H9 (cell line): ENCODE data around the gene WDR33. TPM values are rescaled to one million over a fixed set of nuclear protein-coding genes. Genes with fewer than 3 reads are reported as not detected.

Source experiments
- DNase-seq: peaks from one replicate; pipeline ENCODE4 v3.0.0-alpha.2; 2017
- H2AFZ ChIP-seq: one replicate; pipeline ENCODE4 v1.6.1; 2013; ENCODE audit warnings: mild to moderate bottlenecking, low read length, control low read depth, moderate library complexity
- H2AK5ac ChIP-seq: 2 replicates; pipeline ENCODE4 v1.6.1; 2013; ENCODE audit warnings: low read length, control low read depth, mixed read lengths; ENCODE audit not compliant: insufficient read length
- H2BK120ac ChIP-seq: one replicate; pipeline ENCODE4 v1.6.1; 2013; ENCODE audit warnings: low read depth, mild to moderate bottlenecking, low read length, control low read depth, inconsistent platforms; ENCODE audit not compliant: poor library complexity, severe bottlenecking
- H2BK12ac ChIP-seq: 2 replicates; pipeline ENCODE4 v1.6.1; 2013; ENCODE audit warnings: low read length, control low read depth, mixed read lengths, low read depth; ENCODE audit not compliant: insufficient read length
- H2BK15ac ChIP-seq: 2 replicates; pipeline ENCODE4 v1.6.1; 2013; ENCODE audit warnings: low read depth, low read length, control low read depth
- H2BK20ac ChIP-seq: one replicate; pipeline ENCODE4 v1.6.1; 2013; ENCODE audit warnings: low read depth, mild to moderate bottlenecking, low read length, control low read depth, inconsistent platforms; ENCODE audit not compliant: poor library complexity, severe bottlenecking
- H2BK5ac ChIP-seq: 2 replicates; pipeline ENCODE4 v1.6.1; 2013; ENCODE audit warnings: low read length, control low read depth, mixed read lengths; ENCODE audit not compliant: insufficient read length
- H3K14ac ChIP-seq: 2 replicates; pipeline ENCODE4 v1.6.1; 2013; ENCODE audit warnings: low read length, control low read depth; ENCODE audit not compliant: insufficient read depth
- H3K18ac ChIP-seq: 2 replicates; pipeline ENCODE4 v1.6.1; 2013; ENCODE audit warnings: low read depth, mild to moderate bottlenecking, mixed read lengths, low read length, control low read depth; ENCODE audit not compliant: insufficient read length
- H3K23ac ChIP-seq: 2 replicates; pipeline ENCODE4 v1.6.1; 2013; ENCODE audit warnings: low read length, control low read depth, mixed read lengths, low read depth; ENCODE audit not compliant: insufficient read length
- H3K23me2 ChIP-seq: 2 replicates; pipeline ENCODE4 v1.6.1; 2013; ENCODE audit warnings: low read depth, mild to moderate bottlenecking, mixed read lengths, low read length, control low read depth; ENCODE audit not compliant: insufficient read length, poor library complexity, severe bottlenecking
- H3K27ac ChIP-seq: 2 replicates; pipeline ENCODE4 v1.5.1; 2013; ENCODE audit warnings: low read length, control low read depth, mixed read lengths, low read depth; ENCODE audit not compliant: insufficient read length
- H3K27me3 ChIP-seq: 2 replicates; pipeline ENCODE4 v1.6.1; 2013; ENCODE audit warnings: low read length, control low read depth, inconsistent platforms; ENCODE audit not compliant: insufficient read depth
- H3K4ac ChIP-seq: 2 replicates; pipeline ENCODE4 v1.6.1; 2013; ENCODE audit warnings: low read depth, mild to moderate bottlenecking, control low read depth, inconsistent platforms, low read length, moderate library complexity
- H3K4me1 ChIP-seq: 2 replicates; pipeline ENCODE4 v1.6.1; 2013; ENCODE audit warnings: low read length, control low read depth, inconsistent platforms; ENCODE audit not compliant: insufficient read depth
- H3K4me2 ChIP-seq: 2 replicates; pipeline ENCODE4 v1.6.1; 2013; ENCODE audit warnings: low read length, control low read depth, mixed read lengths; ENCODE audit not compliant: insufficient read length, insufficient read depth
- H3K56ac ChIP-seq: 2 replicates; pipeline ENCODE4 v1.6.1; 2013; ENCODE audit warnings: low read depth, mild to moderate bottlenecking, mixed read lengths, low read length, control low read depth; ENCODE audit not compliant: insufficient read length
- H3K79me1 ChIP-seq: 2 replicates; pipeline ENCODE4 v1.6.1; 2013; ENCODE audit warnings: low read depth, mild to moderate bottlenecking, moderate library complexity, low read length, control low read depth, inconsistent platforms; ENCODE audit not compliant: insufficient read depth, poor library complexity, severe bottlenecking
- H3K79me2 ChIP-seq: 2 replicates; pipeline ENCODE4 v1.6.1; 2013; ENCODE audit warnings: low read length, control low read depth, inconsistent platforms; ENCODE audit not compliant: insufficient read depth
- H3K9ac ChIP-seq: 2 replicates; pipeline ENCODE4 v1.6.1; 2013; ENCODE audit warnings: low read length, control low read depth, mixed read lengths; ENCODE audit not compliant: insufficient read length; ENCODE audit errors: extremely low read depth
- H3K9me3 ChIP-seq: one replicate; pipeline ENCODE4 v1.6.1; 2013; ENCODE audit warnings: low read depth, low read length, inconsistent platforms; ENCODE audit not compliant: control insufficient read depth
- H3T11ph ChIP-seq: one replicate; pipeline ENCODE4 v1.6.1; 2013; ENCODE audit warnings: mild to moderate bottlenecking, low read length, control low read depth, inconsistent platforms
- H4K20me1 ChIP-seq: one replicate; pipeline ENCODE4 v1.6.1; 2013; ENCODE audit not compliant: control insufficient read depth, insufficient read length, insufficient read depth
- H4K5ac ChIP-seq: 2 replicates; pipeline ENCODE4 v1.6.1; 2013; ENCODE audit warnings: low read depth, mild to moderate bottlenecking, mixed read lengths, low read length, control low read depth; ENCODE audit not compliant: insufficient read length
- H4K8ac ChIP-seq: replicated peaks from 2 replicates; pipeline ENCODE4 v1.6.1; 2013; ENCODE audit warnings: low read length, control low read depth, mixed read lengths, low read depth; ENCODE audit not compliant: insufficient read length
- H4K91ac ChIP-seq: 2 replicates; pipeline ENCODE4 v1.6.1; 2013; ENCODE audit warnings: low read depth, mild to moderate bottlenecking, moderate library complexity, mixed read lengths, low read length, control low read depth; ENCODE audit not compliant: insufficient read length
- H3K27ac Mint-ChIP-seq, 3 experiments: 2 replicates in 2 of 3; 3 replicates in 1 of 3; pipeline ENCODE4 v1.8.0; 2020 to 2021; ENCODE audit warnings: mixed read lengths in 3 of 3, mild to moderate bottlenecking in 1 of 3, moderate library complexity in 1 of 3
- H3K27me3 Mint-ChIP-seq: 2 replicates; pipeline ENCODE4 v1.8.0; 2021; ENCODE audit warnings: low read depth, mild to moderate bottlenecking, moderate library complexity, mixed read lengths
- H3K36me3 Mint-ChIP-seq, 3 experiments: 2 replicates in 2 of 3; 3 replicates in 1 of 3; pipeline ENCODE4 v1.8.0; 2020 to 2021; ENCODE audit warnings: low read depth in 3 of 3, mixed read lengths in 3 of 3; ENCODE audit not compliant: insufficient read depth in 1 of 3
- H3K4me1 Mint-ChIP-seq, 2 experiments: 2 replicates each; pipeline ENCODE4 v1.8.0; 2020; ENCODE audit warnings: mixed read lengths in 2 of 2
- H3K4me3 Mint-ChIP-seq, 2 experiments: 2 replicates in 1 of 2; 3 replicates in 1 of 2; pipeline ENCODE4 v1.8.0; 2020 to 2021; ENCODE audit warnings: mild to moderate bottlenecking in 2 of 2, mixed read lengths in 2 of 2, moderate library complexity in 1 of 2
- H3K9me3 Mint-ChIP-seq, 2 experiments: 2 replicates in 1 of 2; 3 replicates in 1 of 2; pipeline ENCODE4 v1.8.0; 2020; ENCODE audit warnings: mild to moderate bottlenecking in 2 of 2, mixed read lengths in 2 of 2, moderate library complexity in 1 of 2
- WGBS: extraction: QIAGEN DNeasy Blood & Tissue Kit; methylation state at CpG from one replicate; pipeline ENCODE4 v1.1.7; 2013; ENCODE audit warnings: missing lambda C conversion rate, low lambda C conversion rate, mixed read lengths; ENCODE audit not compliant: insufficient read length; ENCODE audit errors: extremely low coverage; 5-methylcytosine and 5-hydroxymethylcytosine counted together
- total RNA-seq: library from RNA; stranded (reverse); gene quantifications from 2 replicates; pipeline ENCODE4 v1.2.1, GENCODE V29; 2021
- TF ChIP-seq, protein P1 (sequence below): fragments of 200-600 bp; sonication (generic); conservative IDR thresholded peaks from 3 replicates; pipeline ENCODE4 v1.8.0; 2021; ENCODE audit warnings: antibody characterized with exemption, mild to moderate bottlenecking

WDR33 gene
- total RNA-seq, 1 experiment from 2014 or later: 86.0 TPM

- Histone ChIP-seq H4K8ac (no peak overlapping the region), H2BK12ac (no peak overlapping the region), H3K18ac (no peak overlapping the region), H3K79me2 (0 out of 2 replicates have a peak, but pooled peaks cover 2% of the 10 kb centered on the region), H2BK15ac (no peak overlapping the region), H2BK120ac (no peak overlapping the region), H3K23me2 (no peaks in the 10 kb centered on the region), H2BK5ac (no peak overlapping the region), H3K23ac (no peak overlapping the region), H3K9me3 (no peaks in the 10 kb centered on the region), H3K4me1 (no peaks in the 10 kb centered on the region), H3K4ac (no peak overlapping the region), H4K5ac (no peak overlapping the region), H3K27ac (no peak overlapping the region), H3K9ac (no peak overlapping the region), H3K14ac (no peak overlapping the region), H4K20me1 (no peaks in the 10 kb centered on the region), H4K91ac (no peak overlapping the region), H3T11ph (no peak overlapping the region), H2BK20ac (no peak overlapping the region), H3K27me3 (no peaks in the 10 kb centered on the region), H3K56ac (no peak overlapping the region), H3K79me1 (no peaks in the 10 kb centered on the region), H3K4me2 (no peak overlapping the region), H2AFZ (no peak overlapping the region), H2AK5ac (no peak overlapping the region)
- Mint-ChIP-seq H3K27ac (no peak overlapping the region), H3K4me1 (peaks cover 9 to 15% of the 10 kb centered on the region in 2 experiments), H3K36me3 (peaks cover 0 to 2% (median 0%) of the 10 kb centered on the region in 3 experiments; a peak in 3 of 7 replicates), H3K27me3 (peaks cover 8% of the 10 kb centered on the region), H3K9me3 (no peaks in the 10 kb centered on the region), H3K4me3 (no peak overlapping the region)
- DNase-seq: no peak
- WGBS: no CpG with 5 or more reads among the region's 6 CpGs
- TF ChIP-seq, protein P1, sequence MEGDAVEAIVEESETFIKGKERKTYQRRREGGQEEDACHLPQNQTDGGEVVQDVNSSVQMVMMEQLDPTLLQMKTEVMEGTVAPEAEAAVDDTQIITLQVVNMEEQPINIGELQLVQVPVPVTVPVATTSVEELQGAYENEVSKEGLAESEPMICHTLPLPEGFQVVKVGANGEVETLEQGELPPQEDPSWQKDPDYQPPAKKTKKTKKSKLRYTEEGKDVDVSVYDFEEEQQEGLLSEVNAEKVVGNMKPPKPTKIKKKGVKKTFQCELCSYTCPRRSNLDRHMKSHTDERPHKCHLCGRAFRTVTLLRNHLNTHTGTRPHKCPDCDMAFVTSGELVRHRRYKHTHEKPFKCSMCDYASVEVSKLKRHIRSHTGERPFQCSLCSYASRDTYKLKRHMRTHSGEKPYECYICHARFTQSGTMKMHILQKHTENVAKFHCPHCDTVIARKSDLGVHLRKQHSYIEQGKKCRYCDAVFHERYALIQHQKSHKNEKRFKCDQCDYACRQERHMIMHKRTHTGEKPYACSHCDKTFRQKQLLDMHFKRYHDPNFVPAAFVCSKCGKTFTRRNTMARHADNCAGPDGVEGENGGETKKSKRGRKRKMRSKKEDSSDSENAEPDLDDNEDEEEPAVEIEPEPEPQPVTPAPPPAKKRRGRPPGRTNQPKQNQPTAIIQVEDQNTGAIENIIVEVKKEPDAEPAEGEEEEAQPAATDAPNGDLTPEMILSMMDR: no peak
Measured at GRCh38 chr2:127658146-127658545, 152.8 kb downstream of the WDR33 start.
